CD4-positive, alpha-beta T cell treated with Interleukin-4 for 4 hours (primary cell): Measurements from ENCODE around the gene ZC3HAV1L.
"Not testable (repeated sequence)": the region's sequence is repeated elsewhere in the genome, so short reads cannot be mapped to it uniquely, and the experiment has no call there.

Experiments used
- DNase-seq: peaks from one replicate; pipeline ENCODE4 v3.0.0-alpha.2; 2020

The ZC3HAV1L gene

GRCh38 chr7:139051655-139052054 is 15.8 kb upstream of the ZC3HAV1L start:
- DNase-seq: no peak

DNA sequence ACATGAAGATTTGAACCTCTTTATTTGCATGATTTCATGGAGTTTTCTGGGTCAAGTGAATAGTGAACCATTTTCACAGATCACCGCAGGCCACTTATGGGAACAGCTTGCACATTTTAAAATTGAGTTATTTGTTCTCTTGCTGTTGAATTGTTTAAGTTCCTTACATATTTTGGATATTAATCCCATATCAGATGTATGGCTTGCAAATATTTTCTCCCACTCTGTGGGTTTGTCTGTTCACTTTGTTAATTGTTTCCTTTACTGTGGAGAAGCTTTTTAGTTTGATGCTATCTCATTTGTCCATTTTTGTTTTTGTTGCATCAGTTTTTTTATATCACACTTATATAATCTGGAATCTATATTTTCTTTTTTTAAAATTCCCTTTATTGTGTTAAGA is 14.1 kb upstream of the ZC3HAV1L start:
- no peak for DNase-seq

DNA sequence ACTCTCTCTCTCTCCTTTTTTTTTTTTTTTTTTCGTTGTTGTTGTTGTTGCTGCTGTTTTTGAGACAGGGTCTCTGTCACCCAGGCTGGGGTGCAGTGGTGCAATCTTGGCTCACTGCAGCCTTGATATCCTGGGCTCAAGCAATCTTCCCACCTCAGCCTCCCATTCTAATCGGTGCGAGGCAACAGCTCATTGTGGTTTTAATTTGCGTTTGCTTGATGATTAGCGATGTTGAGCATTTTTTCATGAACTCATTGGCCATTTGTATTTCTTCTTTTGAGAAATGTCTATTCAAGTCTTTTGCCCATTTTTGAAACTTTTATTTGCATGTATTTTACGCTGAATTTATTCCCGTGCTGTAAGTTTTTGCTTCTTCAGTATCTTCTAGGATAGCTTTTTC is 13.3 kb upstream of the ZC3HAV1L start:
- no peak for DNase-seq

GRCh38 chr7:139047970-139048369 is 12.1 kb upstream of the ZC3HAV1L start:
- DNase-seq: no peak

- no peak for DNase-seq
Measured at GRCh38 chr7:139046143-139046542, 10.3 kb upstream of the ZC3HAV1L start.

GRCh38 chr7:139044813-139045794 is 9.3 kb upstream of the ZC3HAV1L start:
- DNase-seq: peak; percentile 39

DNA sequence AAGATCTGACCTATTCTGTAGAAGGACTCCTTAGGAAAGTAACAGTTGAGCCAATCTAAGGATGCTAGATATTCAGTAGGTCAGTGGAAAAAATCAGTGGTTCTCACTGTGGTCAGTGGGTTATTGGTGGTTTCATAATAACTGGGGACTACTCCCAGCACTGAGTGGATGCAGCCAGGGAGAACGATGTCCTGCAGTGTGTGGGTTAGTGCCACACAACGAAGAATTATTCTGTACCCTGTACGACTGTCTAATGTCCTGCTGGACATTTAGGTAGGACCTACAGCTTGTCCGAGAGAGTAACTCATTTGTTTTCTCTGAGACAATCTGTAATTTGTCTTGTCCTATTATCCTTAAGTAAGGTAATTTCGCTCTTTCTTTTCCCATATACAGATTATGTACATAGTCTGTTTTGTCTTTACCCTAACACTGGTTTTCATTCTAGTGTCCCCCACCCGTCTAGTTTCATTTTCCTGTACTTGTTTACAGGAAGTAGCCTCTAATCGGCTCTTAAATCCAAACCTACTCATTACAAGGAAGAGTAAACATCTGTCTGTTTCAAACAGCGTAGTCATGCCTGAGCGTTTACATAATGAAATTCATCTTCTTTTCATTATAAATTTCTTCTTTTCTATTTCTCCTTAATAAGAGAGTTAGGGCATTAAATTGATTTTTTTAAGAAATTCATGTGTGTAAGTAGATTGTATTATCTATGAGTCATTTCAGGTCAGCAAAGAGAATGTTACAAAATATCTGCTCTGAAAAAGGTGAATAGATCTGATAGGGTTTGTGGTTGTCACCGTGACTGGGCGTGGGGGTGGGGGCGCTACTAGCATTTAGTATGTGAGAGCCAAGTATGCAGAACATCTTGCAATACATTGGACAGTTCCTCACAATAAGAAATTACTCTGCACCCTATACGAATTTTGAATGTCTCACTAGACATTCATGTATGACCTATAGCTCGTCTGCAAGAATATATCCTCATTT is 8.3 kb upstream of the ZC3HAV1L start:
- peak; percentile 84 for DNase-seq

GRCh38 chr7:139041378-139042085 is 5.7 kb upstream of the ZC3HAV1L start:
- DNase-seq: no peak

DNA sequence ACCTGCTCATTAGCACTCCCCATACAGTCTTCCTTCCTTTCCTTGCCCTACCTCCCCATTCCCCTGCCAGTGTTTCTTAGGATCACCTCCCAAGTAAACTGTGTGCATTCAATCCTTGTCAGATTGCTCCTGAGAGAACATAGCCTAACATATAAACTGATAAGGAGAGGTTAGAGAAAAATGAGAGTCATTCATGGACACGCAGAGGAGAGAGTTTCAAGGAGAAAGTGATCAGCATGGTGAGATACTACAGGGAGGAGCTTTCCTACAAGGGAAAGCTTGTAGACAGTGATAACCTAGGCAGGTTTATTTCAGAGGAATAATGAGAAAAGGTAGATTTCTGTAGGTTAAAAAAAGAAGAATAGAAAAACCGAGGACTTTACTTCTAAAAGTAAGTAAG is 2.8 kb upstream of the ZC3HAV1L start:
- DNase-seq: no peak

- DNase-seq: no peak
Measured at GRCh38 chr7:139036901-139037300, 1.1 kb upstream of the ZC3HAV1L start.

- no peak for DNase-seq
Measured at GRCh38 chr7:139034855-139035585, 822 bp downstream of the ZC3HAV1L start.

DNA sequence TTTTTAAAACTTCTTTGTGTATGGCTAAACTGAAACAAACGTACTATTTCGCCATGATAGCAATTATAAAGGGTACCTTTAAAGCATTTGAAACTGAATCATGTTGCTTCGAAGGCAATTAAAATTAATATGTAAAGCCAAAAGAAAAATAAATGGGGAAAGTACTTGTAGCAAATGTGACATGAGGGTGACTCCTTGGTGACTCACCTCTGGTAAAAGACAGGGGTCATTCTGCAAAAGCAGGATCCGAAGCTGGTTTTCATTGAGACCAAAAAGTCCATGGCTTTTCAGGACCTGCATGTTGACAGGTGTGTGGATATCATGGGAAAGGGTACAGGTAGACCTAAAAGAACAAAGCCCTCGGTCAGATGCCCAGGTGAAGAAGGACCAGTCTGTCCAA is 1.5 kb downstream of the ZC3HAV1L start:
- DNase-seq: no peak

DNA sequence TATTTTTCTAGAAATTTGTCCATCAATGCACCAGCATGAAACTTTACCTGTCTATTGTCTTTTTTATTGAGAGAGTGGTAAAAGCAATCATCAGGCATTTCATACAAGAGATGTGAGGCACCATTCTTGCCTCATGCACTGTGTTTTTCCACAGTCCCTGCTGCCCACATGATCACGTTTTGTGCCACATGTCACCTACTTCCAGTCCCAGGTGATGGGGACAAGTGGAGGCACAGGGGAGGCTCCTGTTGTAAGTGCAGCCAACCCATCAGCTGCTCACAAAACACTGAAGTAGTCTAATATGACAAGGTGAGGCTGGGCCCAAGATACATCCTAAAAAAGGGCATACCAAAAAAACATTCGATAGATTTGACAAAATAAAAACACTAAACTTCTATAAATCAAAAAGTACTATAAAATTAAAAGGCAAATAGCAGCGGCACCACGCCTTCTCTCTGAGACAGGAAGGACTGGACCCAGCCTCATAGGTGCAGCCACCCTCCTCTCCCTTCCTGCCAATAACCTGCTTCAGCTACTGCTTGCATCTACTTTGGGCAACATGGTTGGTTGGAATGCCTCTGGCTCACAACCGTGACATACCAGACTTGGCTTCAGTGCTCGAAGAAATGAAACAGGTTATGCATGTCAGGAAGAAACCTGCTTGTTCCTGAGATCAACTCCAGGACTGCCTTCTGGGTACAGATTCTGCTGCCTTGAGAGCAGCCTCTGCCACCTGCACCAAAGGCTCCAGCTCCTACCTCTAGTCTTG is 2.3 kb downstream of the ZC3HAV1L start:
- DNase-seq: no peak

DNA sequence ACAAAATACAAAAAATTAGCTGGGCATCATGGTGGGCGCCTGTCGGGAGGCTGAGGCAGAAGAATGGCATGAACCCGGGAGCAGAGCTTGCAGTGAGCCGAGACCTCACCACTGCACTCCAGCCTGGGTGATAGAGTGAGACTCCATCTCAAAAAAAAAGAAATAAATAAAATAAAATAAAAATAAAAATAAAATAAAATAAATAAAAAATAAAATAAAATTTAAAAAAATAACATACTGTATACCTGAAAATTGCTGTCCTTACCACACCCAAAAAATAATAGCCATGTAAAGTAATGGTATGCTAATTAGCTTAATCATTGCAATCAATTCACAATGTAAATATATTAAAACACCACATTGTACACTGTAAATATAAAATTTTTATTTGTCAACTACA is 3.4 kb downstream of the ZC3HAV1L start:
- no peak for DNase-seq

DNA sequence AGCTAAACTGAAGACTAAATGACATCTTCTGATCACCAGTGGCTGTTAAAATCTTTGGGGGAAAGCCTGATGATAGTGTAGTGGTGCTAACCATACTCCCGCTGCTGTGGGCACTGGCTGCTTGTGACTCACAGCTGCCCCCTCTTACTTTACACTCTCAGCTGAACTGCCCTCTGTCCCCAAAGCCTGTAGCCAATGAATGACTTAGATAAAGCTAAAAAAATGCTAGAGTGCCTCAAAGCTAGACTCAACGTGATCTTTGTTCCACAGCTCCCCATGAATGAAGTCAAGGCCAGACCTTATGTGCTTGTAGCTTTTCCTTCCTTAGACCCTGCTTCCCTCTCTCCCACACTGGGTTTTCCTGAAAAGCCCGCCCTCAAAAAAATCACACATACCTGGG is 6.5 kb downstream of the ZC3HAV1L start:
- DNase-seq: no peak

DNA sequence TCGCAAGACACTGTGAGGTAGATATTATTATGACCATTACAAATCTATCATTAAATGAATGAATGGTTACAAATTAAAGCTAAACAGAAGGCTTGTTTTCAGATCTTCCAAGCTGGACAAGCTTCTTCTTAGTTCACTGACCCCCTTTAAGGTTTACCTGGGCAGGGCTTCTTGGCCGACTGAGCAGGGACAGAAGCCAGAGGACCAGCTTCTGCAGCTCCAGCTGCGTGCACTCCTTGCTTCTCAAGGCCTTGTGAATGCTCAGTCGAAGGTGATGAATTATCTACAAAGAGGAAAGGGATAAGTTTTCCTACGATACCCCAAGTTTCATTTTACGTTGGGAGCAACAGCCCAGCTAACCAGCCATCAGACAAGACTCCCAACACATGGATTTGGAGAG is 9.3 kb downstream of the ZC3HAV1L start:
- no peak for DNase-seq

DNA sequence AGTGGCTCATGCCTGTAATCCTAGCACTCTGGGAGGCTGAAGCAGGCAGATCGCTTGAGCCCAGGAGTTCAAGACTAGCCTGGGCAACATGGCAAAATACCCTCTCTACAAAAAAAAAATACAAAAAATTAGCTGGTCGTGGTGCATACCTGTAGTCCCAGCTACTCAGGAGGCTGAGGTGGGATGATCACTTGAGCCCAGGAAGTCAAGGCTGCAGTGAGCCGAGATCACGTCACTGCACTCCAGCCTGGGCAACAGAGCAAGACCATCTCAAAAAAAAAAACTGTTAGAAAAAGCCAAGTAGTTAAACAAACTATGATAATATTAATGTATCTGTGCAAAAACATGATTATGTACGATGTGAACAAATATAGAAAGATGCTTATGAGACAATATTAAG is 10.0 kb downstream of the ZC3HAV1L start:
- DNase-seq: not testable (repeated sequence)

DNA sequence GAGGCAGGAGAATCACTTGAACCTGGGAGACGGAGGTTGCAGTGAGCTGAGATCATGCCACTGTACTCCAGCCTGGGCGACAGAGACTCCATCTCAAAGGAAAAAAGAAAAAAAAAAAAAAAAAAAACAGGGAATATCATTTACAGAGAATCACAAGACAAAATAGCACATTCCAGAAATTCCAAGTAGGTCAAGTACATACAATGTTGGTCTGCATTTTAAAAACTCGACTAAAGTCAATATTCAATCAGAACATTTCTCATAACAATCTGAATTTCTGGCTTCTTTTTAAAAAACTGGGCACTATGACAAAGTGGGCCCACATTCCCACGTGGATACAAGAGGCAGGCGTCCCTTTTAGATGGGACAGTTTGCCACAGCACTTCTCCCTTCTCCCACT is 12.8 kb downstream of the ZC3HAV1L start:
- DNase-seq: no peak

GRCh38 chr7:139022286-139022685 is 13.6 kb downstream of the ZC3HAV1L start:
- no peak for DNase-seq

GRCh38 chr7:139018910-139019309 is 16.9 kb downstream of the ZC3HAV1L start:
- no peak for DNase-seq

DNA sequence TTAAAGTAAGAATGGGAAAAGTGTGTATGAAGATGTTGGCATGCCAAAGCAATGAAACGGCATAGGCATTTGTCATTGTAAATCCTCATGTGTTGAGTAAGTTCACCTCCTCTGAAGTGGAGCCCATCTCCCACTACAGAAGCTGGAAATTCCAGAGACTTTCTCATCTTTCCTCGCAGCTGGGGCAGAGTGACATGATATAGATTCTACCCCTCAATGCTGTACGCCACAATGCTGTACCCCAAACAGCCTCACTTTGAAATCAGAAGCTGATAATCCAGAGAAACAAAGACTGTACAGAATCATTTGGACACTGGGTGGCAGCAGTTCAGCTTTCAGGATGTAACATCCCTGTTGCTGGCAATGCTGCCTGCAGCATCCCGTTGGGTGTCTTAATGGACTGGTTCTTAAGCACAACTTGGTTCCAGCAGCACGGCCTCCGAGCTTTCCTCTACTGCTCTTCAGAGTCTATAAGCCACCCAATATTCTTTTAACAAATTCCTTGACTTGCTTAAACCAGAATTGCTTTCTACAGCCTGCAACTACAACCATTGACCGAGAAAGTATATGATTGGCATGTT is 18.8 kb downstream of the ZC3HAV1L start:
- DNase-seq: peak; percentile 74
